Endothelial cell (in vitro differentiated cells): ENCODE measurements around the gene SLC45A1. TPM values are rescaled to one million over a fixed set of nuclear protein-coding genes. Genes with fewer than 3 reads are reported as not detected.
"Not testable (repeated sequence)": the region's sequence is repeated elsewhere in the genome, so short reads cannot be mapped to it uniquely, and the experiment has no call there.

Source experiments
- DNase-seq: peaks from one replicate; pipeline ENCODE4 v3.0.0; 2021; ENCODE audit warnings: low spot score
- H3K27ac Mint-ChIP-seq: one replicate; pipeline ENCODE4 v1.8.0; 2021; ENCODE audit warnings: mixed read lengths, inconsistent platforms; ENCODE audit not compliant: unreplicated experiment
- H3K27me3 Mint-ChIP-seq: one replicate; pipeline ENCODE4 v1.8.0; 2021; ENCODE audit warnings: mild to moderate bottlenecking, moderate library complexity, mixed read lengths, inconsistent platforms; ENCODE audit not compliant: unreplicated experiment
- H3K36me3 Mint-ChIP-seq: one replicate; pipeline ENCODE4 v1.8.0; 2021; ENCODE audit warnings: mild to moderate bottlenecking, low read depth, mixed read lengths, inconsistent platforms; ENCODE audit not compliant: unreplicated experiment
- H3K4me1 Mint-ChIP-seq: one replicate; pipeline ENCODE4 v1.8.0; 2021; ENCODE audit warnings: mild to moderate bottlenecking, mixed read lengths, inconsistent platforms; ENCODE audit not compliant: unreplicated experiment
- H3K4me3 Mint-ChIP-seq: one replicate; pipeline ENCODE4 v1.8.0; 2021; ENCODE audit warnings: mild to moderate bottlenecking, mixed read lengths, inconsistent platforms; ENCODE audit not compliant: unreplicated experiment
- H3K9me3 Mint-ChIP-seq: one replicate; pipeline ENCODE4 v1.8.0; 2021; ENCODE audit warnings: mixed read lengths, inconsistent platforms; ENCODE audit not compliant: unreplicated experiment
- CTCF ChIP-seq: fragments of 200-600 bp; sonication (generic); IDR thresholded peaks from one replicate; pipeline ENCODE4 v1.5.0; 2021; ENCODE audit warnings: antibody characterized with exemption; ENCODE audit not compliant: unreplicated experiment
- long read RNA-seq: library from polyadenylated mRNA; unstranded; transcript quantifications from one replicate; pipeline ENCODE4 v2.0.0, GENCODE V29; 2020; ENCODE audit not compliant: unreplicated experiment
- total RNA-seq: library from RNA; stranded (reverse); fragmentation: NEBNext Ultra II Directional; extraction: Animal tissue kit (Norgen Biotek cat#: 25700); gene quantifications from one replicate; pipeline ENCODE4 v1.2.1, GENCODE V29; 2021; ENCODE audit not compliant: unreplicated experiment

The SLC45A1 gene
- 0.62 TPM for total RNA-seq
- long read RNA-seq, partial matches to known transcripts = 0 of 1 reads
- long read RNA-seq, other reads (novel, unspliced or antisense) = 0 of 1 reads

DNA sequence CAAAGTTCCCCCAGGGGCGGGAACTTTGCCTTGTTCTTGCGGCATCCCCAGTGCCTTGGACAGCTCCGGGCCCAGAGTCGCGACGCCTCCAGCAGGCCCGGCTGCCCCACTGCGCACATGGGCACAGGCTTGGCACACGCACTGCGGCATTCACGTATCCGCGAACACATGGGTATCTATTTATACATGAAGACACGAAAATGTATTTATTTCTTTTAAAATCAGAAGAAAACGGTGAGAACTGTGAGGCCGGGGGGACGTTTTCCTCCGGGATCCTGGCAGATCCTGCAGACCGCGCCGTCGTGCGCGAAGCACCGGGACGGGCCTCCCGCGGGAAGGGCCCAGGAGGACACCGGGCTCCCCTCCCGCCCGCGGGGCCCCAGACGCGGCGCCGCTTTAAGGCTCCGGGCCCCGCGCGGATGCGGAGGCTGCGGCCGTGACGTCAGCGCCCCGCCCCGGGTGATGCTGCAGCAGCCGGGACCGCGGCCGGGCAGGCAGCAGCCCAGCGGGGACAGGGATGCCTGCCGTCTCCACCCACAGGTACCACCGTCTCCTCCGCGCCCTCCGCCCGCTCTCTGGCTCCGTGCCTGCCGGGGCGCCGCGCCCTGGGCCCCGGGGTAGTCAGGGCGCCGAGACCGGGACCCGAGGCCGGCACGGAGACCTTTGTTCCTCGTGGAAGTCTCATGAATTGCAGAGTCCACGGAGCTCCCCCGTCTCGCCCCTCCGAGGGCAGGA, at the start of gene SLC45A1:
TSS of gene SLC45A1 (plus strand) at position 468 of the 735 bp plus-strand sequence. CDS start 6,216 bp downstream, outside the sequence.
- peak; percentile 56 for DNase-seq
- Mint-ChIP-seq H3K36me3 (no peaks in the 10 kb centered on the region), H3K27ac (no peak within 1 kb of the TSS), H3K4me1 (peaks cover 21% of the 10 kb centered on the region), H3K9me3 (no peaks in the 10 kb centered on the region), H3K27me3 (peaks cover 6% of the 10 kb centered on the region), H3K4me3 (peak within 1 kb of the TSS; percentile 85)
- TF ChIP-seq CTCF = no peak

DNA sequence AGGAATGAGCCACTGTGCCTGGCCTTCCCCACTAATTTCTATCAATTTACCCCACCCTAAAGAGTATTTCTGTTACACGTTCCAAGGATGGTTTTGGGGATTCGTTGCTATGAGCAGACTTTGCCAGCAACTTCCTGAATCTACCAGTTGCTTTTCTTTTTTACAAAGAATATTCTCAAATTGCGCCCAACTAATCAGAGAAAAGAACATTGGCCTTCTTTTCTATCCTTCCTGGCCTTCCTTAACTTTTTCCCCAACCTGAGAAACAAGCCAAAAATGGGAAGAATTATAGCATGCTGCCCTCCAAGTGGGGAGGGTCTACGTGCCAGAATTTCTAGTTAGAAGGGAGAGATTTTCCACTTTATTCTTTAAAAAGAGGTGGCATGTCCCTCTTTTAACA, 44.9 kb upstream of the SLC45A1 start:
- no peak overlapping the region for H3K4me3 Mint-ChIP-seq

DNA sequence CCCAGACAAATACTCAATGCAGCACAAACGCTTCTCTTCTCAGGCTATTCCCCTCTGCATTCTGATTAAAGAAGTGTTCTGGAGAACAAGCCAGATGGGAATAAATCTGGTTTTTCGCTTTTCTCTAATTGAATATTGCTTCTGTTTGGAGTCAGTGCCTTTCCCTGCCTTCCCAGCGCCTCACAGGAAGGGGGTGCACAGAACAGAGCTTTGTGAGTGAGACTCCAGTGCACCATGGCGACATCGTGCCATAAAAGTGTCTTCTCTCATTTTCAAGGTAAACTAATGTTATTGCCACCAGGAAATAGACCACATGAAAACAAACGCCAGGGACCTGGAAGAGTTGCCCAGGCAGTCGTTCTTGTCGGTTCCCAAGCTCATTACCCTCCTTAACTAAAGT, 43.6 kb upstream of the SLC45A1 start:
- Mint-ChIP-seq H3K9me3 (no peaks in the 10 kb centered on the region), H3K4me3 (no peak overlapping the region), H3K4me1 (peaks cover 2% of the 10 kb centered on the region), H3K27ac (no peak overlapping the region), H3K27me3 (peaks cover 1% of the 10 kb centered on the region), H3K36me3 (no peaks in the 10 kb centered on the region)
- DNase-seq = no peak
- TF ChIP-seq CTCF = no peak

More for the DNA sequence above, 44.9 kb upstream of the SLC45A1 start:
- peaks cover 2% of the 10 kb centered on the region for H3K4me1 Mint-ChIP-seq
- no peak for TF ChIP-seq CTCF
- H3K9me3 Mint-ChIP-seq = no peaks in the 10 kb centered on the region
- peaks cover 1% of the 10 kb centered on the region for H3K27me3 Mint-ChIP-seq
- no peak overlapping the region for H3K27ac Mint-ChIP-seq
- H3K36me3 Mint-ChIP-seq = no peaks in the 10 kb centered on the region
- DNase-seq = no peak

DNA sequence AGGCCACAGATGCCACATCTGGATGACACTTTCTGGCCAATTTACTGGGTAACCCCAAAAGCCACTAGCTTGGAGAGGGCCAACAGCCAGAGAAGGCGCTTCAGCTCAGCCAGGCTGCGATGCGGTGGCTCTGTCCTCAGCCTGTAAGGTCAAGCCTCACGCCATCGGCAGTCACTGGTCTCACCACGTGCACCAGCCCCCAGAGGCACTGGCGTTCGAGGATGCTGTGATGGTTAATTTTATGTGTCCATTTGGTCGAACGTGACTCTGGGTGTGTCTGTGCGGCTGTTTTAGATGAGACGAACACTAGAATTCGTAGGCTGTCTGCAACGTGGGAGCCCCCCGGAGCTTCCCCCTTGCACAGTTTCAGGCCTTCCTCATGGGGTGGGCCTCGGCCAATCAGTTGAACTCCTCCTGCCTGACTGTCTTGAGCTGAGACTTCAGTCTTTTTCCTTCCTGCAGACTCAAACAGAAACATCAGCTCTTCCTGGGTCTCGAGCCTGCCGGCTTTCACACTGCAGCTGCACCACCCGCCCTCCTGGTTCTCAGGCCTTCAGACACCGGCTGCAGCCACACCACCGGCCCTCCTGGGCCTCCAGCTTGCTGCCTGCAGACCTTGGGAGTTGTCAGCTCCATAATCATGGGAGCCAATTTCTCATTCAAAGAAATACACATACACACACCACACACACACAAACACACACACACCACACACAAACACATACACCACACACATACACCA, 41.6 kb upstream of the SLC45A1 start:
- Mint-ChIP-seq H3K4me1 (peaks cover 2% of the 10 kb centered on the region), H3K9me3 (no peaks in the 10 kb centered on the region), H3K27me3 (peaks cover 1% of the 10 kb centered on the region), H3K4me3 (no peak overlapping the region), H3K36me3 (no peaks in the 10 kb centered on the region), H3K27ac (no peak overlapping the region)
- TF ChIP-seq CTCF = no peak
- no peak for DNase-seq

DNA sequence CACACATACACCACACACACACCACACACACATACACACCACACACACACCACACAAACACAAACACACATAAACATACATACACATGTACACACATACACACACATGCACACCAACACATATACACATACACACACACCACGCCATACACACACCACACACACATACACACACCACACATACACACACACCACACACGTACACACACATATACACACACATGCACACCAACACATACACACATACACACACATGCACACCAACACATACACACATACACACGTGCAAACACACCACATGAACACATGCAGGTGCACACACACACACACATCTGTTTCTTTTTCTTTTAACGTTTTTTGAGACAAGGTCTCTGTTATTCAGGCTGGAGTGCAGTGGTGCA, 41.0 kb upstream of the SLC45A1 start:
- Mint-ChIP-seq H3K4me1 (peaks cover 2% of the 10 kb centered on the region), H3K27me3 (peaks cover 1% of the 10 kb centered on the region), H3K27ac (no peak overlapping the region), H3K4me3 (no peak overlapping the region), H3K36me3 (no peaks in the 10 kb centered on the region), H3K9me3 (no peaks in the 10 kb centered on the region)
- TF ChIP-seq CTCF = no peak
- no peak for DNase-seq

GRCh38 chr1:8278677-8279076, 39.2 kb upstream of the SLC45A1 start:
- not testable (repeated sequence) for H3K9me3 Mint-ChIP-seq, H3K4me1 Mint-ChIP-seq, H3K27me3 Mint-ChIP-seq, DNase-seq, H3K4me3 Mint-ChIP-seq, H3K27ac Mint-ChIP-seq, H3K36me3 Mint-ChIP-seq
